Chondrocyte (in vitro differentiated cells): ENCODE data around the gene ERVK3-1. TPM values are rescaled to one million over a fixed set of nuclear protein-coding genes. Genes with fewer than 3 reads are reported as not detected.

Experiments used
- DNase-seq: peaks from one replicate; pipeline ENCODE4 v3.0.0; 2021; ENCODE audit warnings: mixed read lengths, low spot score
- H3K27ac Mint-ChIP-seq: one replicate; pipeline ENCODE4 v1.8.0; 2021; ENCODE audit warnings: mild to moderate bottlenecking, moderate library complexity, mixed read lengths; ENCODE audit not compliant: unreplicated experiment
- H3K27me3 Mint-ChIP-seq: 2 replicates; pipeline ENCODE4 v1.8.0; 2021; ENCODE audit warnings: low read depth, mixed read lengths
- H3K36me3 Mint-ChIP-seq: 2 replicates; pipeline ENCODE4 v1.8.0; 2021; ENCODE audit warnings: low read depth, mixed read lengths
- H3K4me1 Mint-ChIP-seq: 2 replicates; pipeline ENCODE4 v1.8.0; 2021; ENCODE audit warnings: low read depth, mild to moderate bottlenecking, mixed read lengths
- H3K4me3 Mint-ChIP-seq: one replicate; pipeline ENCODE4 v1.8.0; 2021; ENCODE audit warnings: mild to moderate bottlenecking, moderate library complexity, mixed read lengths; ENCODE audit not compliant: unreplicated experiment
- H3K9me3 Mint-ChIP-seq: 2 replicates; pipeline ENCODE4 v1.8.0; 2021; ENCODE audit warnings: low read depth, mixed read lengths
- total RNA-seq: library from RNA; stranded (reverse); gene quantifications from 3 replicates; pipeline ENCODE4 v1.2.1, GENCODE V29; 2021
- TF ChIP-seq, protein P1 (sequence below): fragments of 200-600 bp; sonication (generic); IDR thresholded peaks from 2 replicates; pipeline ENCODE4 v1.5.0; 2021; ENCODE audit warnings: antibody characterized with exemption, mild to moderate bottlenecking, moderate library complexity

ERVK3-1 gene
- total RNA-seq, 1 donor from 2014 or later, result 26.0 TPM

DNA sequence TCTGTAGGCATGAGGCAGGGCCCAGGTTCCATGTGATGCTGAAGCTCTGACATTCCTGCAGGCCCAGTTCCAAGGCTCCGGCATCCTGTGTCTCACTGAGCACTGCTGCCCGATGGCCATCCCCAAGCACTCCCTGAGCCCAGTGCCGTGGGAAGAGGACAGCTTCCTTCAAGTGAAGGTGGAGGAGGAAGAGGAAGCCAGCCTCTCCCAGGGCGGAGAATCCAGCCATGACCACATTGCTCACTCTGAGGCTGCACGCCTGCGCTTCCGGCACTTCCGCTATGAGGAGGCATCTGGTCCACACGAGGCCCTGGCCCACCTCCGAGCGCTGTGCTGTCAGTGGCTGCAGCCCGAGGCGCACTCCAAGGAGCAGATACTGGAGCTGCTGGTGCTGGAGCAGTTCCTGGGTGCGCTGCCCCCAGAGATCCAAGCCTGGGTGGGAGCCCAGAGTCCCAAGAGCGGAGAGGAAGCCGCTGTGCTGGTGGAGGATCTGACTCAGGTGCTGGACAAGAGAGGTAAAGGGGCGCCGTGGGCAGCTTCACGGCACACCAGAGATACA is 29.6 kb downstream of the ERVK3-1 start:
- TF ChIP-seq, protein P1, sequence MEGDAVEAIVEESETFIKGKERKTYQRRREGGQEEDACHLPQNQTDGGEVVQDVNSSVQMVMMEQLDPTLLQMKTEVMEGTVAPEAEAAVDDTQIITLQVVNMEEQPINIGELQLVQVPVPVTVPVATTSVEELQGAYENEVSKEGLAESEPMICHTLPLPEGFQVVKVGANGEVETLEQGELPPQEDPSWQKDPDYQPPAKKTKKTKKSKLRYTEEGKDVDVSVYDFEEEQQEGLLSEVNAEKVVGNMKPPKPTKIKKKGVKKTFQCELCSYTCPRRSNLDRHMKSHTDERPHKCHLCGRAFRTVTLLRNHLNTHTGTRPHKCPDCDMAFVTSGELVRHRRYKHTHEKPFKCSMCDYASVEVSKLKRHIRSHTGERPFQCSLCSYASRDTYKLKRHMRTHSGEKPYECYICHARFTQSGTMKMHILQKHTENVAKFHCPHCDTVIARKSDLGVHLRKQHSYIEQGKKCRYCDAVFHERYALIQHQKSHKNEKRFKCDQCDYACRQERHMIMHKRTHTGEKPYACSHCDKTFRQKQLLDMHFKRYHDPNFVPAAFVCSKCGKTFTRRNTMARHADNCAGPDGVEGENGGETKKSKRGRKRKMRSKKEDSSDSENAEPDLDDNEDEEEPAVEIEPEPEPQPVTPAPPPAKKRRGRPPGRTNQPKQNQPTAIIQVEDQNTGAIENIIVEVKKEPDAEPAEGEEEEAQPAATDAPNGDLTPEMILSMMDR, result no peak
- peaks cover 19% of the 10 kb centered on the region for H3K36me3 Mint-ChIP-seq
- H3K9me3 Mint-ChIP-seq, result no peaks in the 10 kb centered on the region
- H3K27me3 Mint-ChIP-seq, result no peaks in the 10 kb centered on the region
- H3K27ac Mint-ChIP-seq, result no peak overlapping the region
- H3K4me1 Mint-ChIP-seq, result peaks cover 3% of the 10 kb centered on the region
- H3K4me3 Mint-ChIP-seq, result no peak overlapping the region
- DNase-seq, result no peak

DNA sequence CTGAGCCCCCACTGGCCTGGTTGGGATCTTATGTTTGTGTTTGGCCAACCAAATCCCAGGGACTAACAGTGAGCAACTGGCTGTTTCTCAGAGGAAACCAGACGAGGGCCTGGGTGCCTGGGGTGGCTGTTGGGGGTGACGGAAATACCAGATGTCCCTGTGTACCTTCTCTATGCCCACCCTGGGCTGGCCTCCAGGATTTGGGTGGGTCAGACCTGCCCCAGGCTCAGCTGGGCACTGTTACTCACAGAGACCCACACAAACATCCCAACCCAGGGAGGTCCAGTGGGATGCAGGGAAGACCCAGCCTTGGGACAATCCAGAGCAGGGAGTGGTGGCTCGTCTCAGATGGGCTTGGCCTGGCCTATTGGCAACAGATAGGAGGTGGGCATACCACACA is 30.5 kb downstream of the ERVK3-1 start:
- no peak for DNase-seq
- no peaks in the 10 kb centered on the region for H3K9me3 Mint-ChIP-seq
- TF ChIP-seq, protein P1, result no peak
- no peaks in the 10 kb centered on the region for H3K4me1 Mint-ChIP-seq
- H3K27me3 Mint-ChIP-seq, result no peaks in the 10 kb centered on the region
- peaks cover 22% of the 10 kb centered on the region for H3K36me3 Mint-ChIP-seq
- H3K4me3 Mint-ChIP-seq, result no peak overlapping the region
- no peak overlapping the region for H3K27ac Mint-ChIP-seq

DNA sequence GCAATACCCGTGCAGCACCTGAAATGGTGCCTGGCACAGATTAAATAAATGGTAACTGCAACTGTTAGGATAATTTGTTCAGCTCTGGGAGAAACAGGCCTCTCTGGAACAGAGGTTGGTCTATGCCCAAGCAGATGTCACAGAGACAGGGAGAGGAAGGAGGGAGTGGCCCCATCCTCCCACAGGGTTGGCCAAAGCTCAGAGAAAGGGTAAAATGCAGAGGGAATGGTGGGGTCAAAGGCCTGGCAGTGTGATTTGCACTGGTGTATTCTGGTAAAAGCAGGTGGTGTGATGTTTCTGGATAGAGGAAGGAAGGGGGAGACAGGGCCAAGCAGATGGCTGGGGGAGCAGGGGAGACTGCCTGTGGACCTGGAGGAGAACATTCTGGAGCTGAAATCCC is 31.0 kb downstream of the ERVK3-1 start:
- no peaks in the 10 kb centered on the region for H3K27me3 Mint-ChIP-seq
- no peak for DNase-seq
- peaks cover 25% of the 10 kb centered on the region for H3K36me3 Mint-ChIP-seq
- H3K4me1 Mint-ChIP-seq, result peaks cover 1% of the 10 kb centered on the region
- TF ChIP-seq, protein P1, result no peak
- peak overlapping the region; percentile 49 for H3K27ac Mint-ChIP-seq
- H3K4me3 Mint-ChIP-seq, result no peak overlapping the region
- H3K9me3 Mint-ChIP-seq, result no peaks in the 10 kb centered on the region

DNA sequence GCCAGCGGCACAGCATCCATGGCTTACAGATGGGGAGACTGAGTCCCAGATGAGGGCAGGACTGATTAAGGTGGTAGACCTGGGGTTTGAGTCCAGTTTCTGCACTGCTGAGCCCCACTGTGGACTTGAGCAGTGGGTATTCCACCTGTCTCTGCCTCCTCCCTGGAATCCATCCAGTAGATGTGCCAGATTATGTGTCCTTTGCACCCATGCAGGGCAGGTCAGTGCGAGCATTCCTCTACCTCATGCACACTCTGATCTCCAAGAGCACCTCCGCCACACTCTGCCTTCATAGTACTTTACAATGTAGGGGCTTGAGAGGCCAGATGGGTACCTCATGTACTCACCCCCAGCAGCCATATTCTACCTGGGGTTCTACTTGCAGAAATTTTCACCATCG is 31.6 kb downstream of the ERVK3-1 start:
- Mint-ChIP-seq H3K4me3 (no peak overlapping the region), H3K9me3 (no peaks in the 10 kb centered on the region), H3K27ac (no peak overlapping the region), H3K4me1 (peaks cover 3% of the 10 kb centered on the region), H3K36me3 (peaks cover 28% of the 10 kb centered on the region), H3K27me3 (no peaks in the 10 kb centered on the region)
- TF ChIP-seq, protein P1, result no peak
- no peak for DNase-seq

DNA sequence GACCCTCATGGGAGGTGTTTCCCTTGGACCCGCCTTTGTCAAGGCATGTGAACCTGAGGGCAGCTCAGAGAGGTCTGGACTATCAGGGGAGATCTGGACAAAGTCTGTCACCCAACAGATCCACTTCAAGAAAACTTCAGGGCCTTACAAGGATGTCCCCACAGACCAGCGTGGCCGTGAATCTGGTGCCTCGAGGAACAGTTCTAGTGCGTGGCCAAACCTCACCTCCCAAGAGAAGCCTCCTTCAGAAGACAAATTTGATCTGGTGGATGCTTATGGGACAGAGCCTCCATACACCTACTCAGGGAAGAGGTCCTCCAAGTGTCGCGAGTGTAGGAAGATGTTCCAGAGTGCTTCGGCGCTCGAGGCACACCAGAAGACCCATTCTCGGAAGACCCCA is 33.2 kb downstream of the ERVK3-1 start:
- Mint-ChIP-seq H3K27me3 (no peaks in the 10 kb centered on the region), H3K9me3 (no peaks in the 10 kb centered on the region), H3K27ac (no peak overlapping the region), H3K4me1 (peaks cover 9% of the 10 kb centered on the region), H3K36me3 (peaks cover 31% of the 10 kb centered on the region), H3K4me3 (no peak overlapping the region)
- DNase-seq, result no peak
- TF ChIP-seq, protein P1, result no peak
